Measurements from ENCODE around the gene NBPF10.
A peak's percentile ranks its signal among the peaks of the same experiment; 100 is the strongest.
"Not testable (repeated sequence)": the region's sequence is repeated elsewhere in the genome, so short reads cannot be mapped to it uniquely, and the experiment has no call there.

The NBPF10 gene

DNA sequence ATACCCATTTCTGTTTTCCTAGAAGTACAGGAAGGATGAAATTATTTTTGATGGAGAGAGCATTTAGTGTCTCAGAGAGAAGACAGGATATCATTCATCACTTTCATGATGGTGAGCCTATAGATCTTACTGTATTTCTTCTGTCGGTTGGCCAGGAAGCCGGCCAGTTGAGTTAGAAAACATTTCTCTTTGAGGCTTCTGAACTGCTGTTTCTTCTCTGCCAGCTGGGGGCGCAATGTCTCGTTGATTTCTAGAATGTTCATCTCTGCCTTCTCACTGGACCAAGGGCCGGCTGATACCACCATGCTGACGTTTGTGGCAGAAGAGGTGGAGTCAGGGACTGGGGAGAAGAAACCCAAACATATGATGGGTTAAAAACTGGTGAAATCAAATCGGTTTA lies at the start of gene NBPF10:
Gene NBPF10 (minus strand): TSS at position 340 of the 400 bp plus-strand sequence. CDS start 35 bp downstream, at position 305.
- DNase-seq = peak; percentile 20

- DNase-seq = not testable (repeated sequence)
Observed at GRCh38 chr1:146174531-146174930, 29.9 kb upstream of the NBPF10 start.

GRCh38 chr1:146167740-146168139 lies 23.1 kb upstream of the NBPF10 start:
- not testable (repeated sequence) for DNase-seq

- DNase-seq = not testable (repeated sequence)
Observed at GRCh38 chr1:146167273-146167672, 22.7 kb upstream of the NBPF10 start.

All from activated naive CD4-positive, alpha-beta T cell treated with Interleukin-2 at 50 U/mL for 16 hours (primary cell).